Left lung (tissue), 10 donors: ENCODE measurements around the gene ZNF764. TPM values are rescaled to one million over a fixed set of nuclear protein-coding genes. Genes with fewer than 3 reads are reported as not detected.

ENCODE experiments used
- ATAC-seq: fragments of 200-7000 bp; cut with Tn5 transposase; one replicate; pipeline ENCODE4 v1.9.1; 2020; ENCODE audit warnings: moderate library complexity
- DNase-seq, 4 donors: peaks; one replicate each; pipeline ENCODE4 v3.0.0-alpha.2; 2013 to 2020
- H3K27ac ChIP-seq, 2 donors: fragments of 200-600 bp; sonication (generic) in 1 of 2; one replicate each; pipeline versions ENCODE4 v1.5.0 to v1.8.0; 2020 to 2021
- H3K27me3 ChIP-seq, 2 donors: fragments of 200-600 bp; sonication (generic) in 1 of 2; one replicate each; pipeline versions ENCODE4 v1.5.0 to v1.8.0; 2020 to 2021
- H3K36me3 ChIP-seq, 2 donors: fragments of 200-600 bp; sonication (generic) in 1 of 2; one replicate each; pipeline versions ENCODE4 v1.5.0 to v1.8.0; 2020 to 2021
- H3K4me1 ChIP-seq, 2 donors: fragments of 200-600 bp; one replicate each; pipeline ENCODE4 v1.8.0; 2021
- H3K4me3 ChIP-seq, 2 donors: fragments of 200-600 bp; sonication (generic) in 1 of 2; one replicate each; pipeline versions ENCODE4 v1.5.0 to v1.8.0; 2020 to 2021; ENCODE audit warnings: mild to moderate bottlenecking in 1 of 2
- H3K9me3 ChIP-seq, 2 donors: fragments of 200-600 bp; sonication (generic) in 1 of 2; one replicate each; pipeline versions ENCODE4 v1.5.0 to v1.8.0; 2020 to 2021
- CTCF ChIP-seq, 2 donors: fragments of 200-600 bp; sonication (generic) in 1 of 2; IDR thresholded peaks; one replicate each; pipeline versions ENCODE4 v1.5.0 to v1.8.0; 2021; ENCODE audit warnings: antibody characterized with exemption in 2 of 2
- intact Hi-C, 2 donors: fragments of 100-400 bp; cut with DNase I; formaldehyde crosslinking; loops; one replicate each; pipeline versions ENCODE4 v1.11.2 to v1.14.2; 2022
- polyA plus RNA-seq, 6 donors: library from polyadenylated mRNA; unstranded; fragments of 120-200 nt; gene quantifications; one replicate each; pipeline ENCODE4 v1.2.1, GENCODE V29; 2013; ENCODE audit not compliant: insufficient read length in 6 of 6
- total RNA-seq, 2 donors: library from RNA; stranded (reverse); fragmentation: NEBNext Ultra II Directional; extraction: Animal tissue kit (Norgen Biotek cat#: 25700); gene quantifications; one replicate each; pipeline ENCODE4 v1.2.1, GENCODE V29; 2021
- donor health status: DM: no; HTN: yes; CAD: no.
- donor health status: DM: no; HTN: no; CAD: no.

ZNF764 gene
- total and polyA plus RNA-seq, 8 donors, result 7.4 to 15.8 (median 11.8) TPM

GRCh38 chr16:30533748-30534367, 24.3 kb downstream of the ZNF764 start:
- Histone ChIP-seq H3K4me1 (peaks cover 7 to 50% of the 10 kb centered on the region in 2 donors), H3K9me3 (no peaks in the 10 kb centered on the region), H3K27me3 (no peaks in the 10 kb centered on the region), H3K36me3 (peaks cover 0 to 26% of the 10 kb centered on the region in 2 donors), H3K27ac (peak overlapping the region; percentile 91 to 94), H3K4me3 (peak overlapping the region; percentile 62 to 65)
- ATAC-seq (peak; percentile 2), DNase-seq (no peak)
- intact Hi-C loops, result no loop called here
- TF ChIP-seq CTCF (IDR thresholded peaks at IDR 0.05), result no peak

GRCh38 chr16:30533146-30533522, 25.0 kb downstream of the ZNF764 start:
- intact Hi-C loops, result no loop called here
- peaks cover 8 to 57% of the 10 kb centered on the region in 2 donors for H3K4me1 ChIP-seq
- H3K9me3 ChIP-seq, result no peaks in the 10 kb centered on the region
- peak overlapping the region in 1 of 2 donors; percentile 62 for H3K4me3 ChIP-seq
- peak in 1 of 4 donors; percentile 54 for DNase-seq
- no peak for TF ChIP-seq CTCF (IDR thresholded peaks at IDR 0.05)
- H3K27ac ChIP-seq, result peak overlapping the region; percentile 91 to 94
- ATAC-seq, result no peak
- H3K36me3 ChIP-seq, result peaks cover 0 to 26% of the 10 kb centered on the region in 2 donors
- H3K27me3 ChIP-seq, result no peaks in the 10 kb centered on the region

GRCh38 chr16:30532285-30533145, 25.7 kb downstream of the ZNF764 start:
- no peak for ATAC-seq
- Histone ChIP-seq H3K9me3 (no peaks in the 10 kb centered on the region), H3K4me1 (peaks cover 14 to 63% of the 10 kb centered on the region in 2 donors), H3K4me3 (no peak overlapping the region), H3K27ac (no peak overlapping the region), H3K36me3 (peaks cover 0 to 26% of the 10 kb centered on the region in 2 donors), H3K27me3 (no peaks in the 10 kb centered on the region)
- DNase-seq, result peak in 1 of 4 donors; percentile 80
- intact Hi-C loops, result no loop called here
- no peak for TF ChIP-seq CTCF (IDR thresholded peaks at IDR 0.05)

- Histone ChIP-seq H3K9me3 (no peaks in the 10 kb centered on the region), H3K27ac (no peak overlapping the region), H3K27me3 (no peaks in the 10 kb centered on the region), H3K4me1 (peaks cover 14 to 57% of the 10 kb centered on the region in 2 donors), H3K4me3 (no peak overlapping the region), H3K36me3 (peaks cover 0 to 26% of the 10 kb centered on the region in 2 donors)
- TF ChIP-seq CTCF (IDR thresholded peaks at IDR 0.05), result no peak
- DNase-seq (peak in 1 of 4 donors; percentile 49), ATAC-seq (no peak)
- intact Hi-C loops, result no loop called here
Measured at GRCh38 chr16:30530163-30531037, 27.8 kb downstream of the ZNF764 start.
